AG04450 (cell line): ENCODE data around the gene DRC7. TPM values are rescaled to one million over a fixed set of nuclear protein-coding genes. Genes with fewer than 3 reads are reported as not detected.

Experiments
- CTCF ChIA-PET: fragments of 300-600, 350-600 bp; formaldehyde crosslinking; extraction: SDS; loops from one replicate; lab custom pipeline; 2022; ENCODE audit warnings: antibody characterized with exemption, inconsistent platforms; lab: Charles Lee
- POLR2A ChIA-PET: fragments of 350-600 bp; formaldehyde crosslinking; extraction: SDS; loops from one replicate; lab custom pipeline; 2021; ENCODE audit warnings: antibody characterized with exemption, inconsistent platforms; lab: Yijun Ruan, JAX
- DNase-seq: peaks from one replicate; pipeline ENCODE4 v3.0.0-alpha.2; 2011; ENCODE audit warnings: low read depth, low spot score
- H3K27ac ChIP-seq: one replicate; pipeline ENCODE4 v1.5.1; 2012; ENCODE audit warnings: low read depth, low read length, control low read depth
- H3K27me3 ChIP-seq: one replicate; pipeline ENCODE4 v1.6.0; 2012; ENCODE audit warnings: low read length; ENCODE audit not compliant: control insufficient read depth, insufficient read depth
- H3K4me3 ChIP-seq: 2 replicates; pipeline ENCODE4 v1.5.1; 2011; ENCODE audit warnings: mild to moderate bottlenecking, low read depth, low read length, control low read depth
- H3K9me3 ChIP-seq: 2 replicates; pipeline ENCODE4 v1.5.1; 2012; ENCODE audit warnings: low read length; ENCODE audit not compliant: control insufficient read depth, insufficient read depth
- CTCF ChIP-seq: IDR thresholded peaks from 2 replicates; pipeline ENCODE4 v1.5.1; 2011; ENCODE audit warnings: low read depth, low read length, control low read depth, inconsistent platforms
- polyA plus RNA-seq: library from polyadenylated mRNA; depleted of rRNA; stranded (reverse); fragments of >200 nt; gene quantifications from 2 replicates; pipeline ENCODE4 v1.2.3, GENCODE V29; 2011

DRC7 gene
- polyA plus RNA-seq, 1 experiment = not detected

GRCh38 chr16:57736419-57737351, 42.1 kb downstream of the DRC7 start:
- Histone ChIP-seq H3K27ac (peak overlapping the region; percentile 95), H3K9me3 (peaks cover 3% of the 10 kb centered on the region; the same call in 1 of the 2 replicates), H3K4me3 (peak overlapping the region; percentile 94), H3K27me3 (no peaks in the 10 kb centered on the region)
- DNase-seq = peak; percentile 71
- ChIA-PET POLR2A (interaction anchor here (0.7 to 1.3 kb wide), 6 partner anchors 12 to 393 kb away, joined by 3 to 5 read pairs (median 3); partner anchors contain the start of gene CFAP20), CTCF (interaction anchor here (0.9 to 2.9 kb wide), 8 partner anchors 20 to 275 kb away, joined by 3 to 17 read pairs (median 6); partner anchors contain the start of gene POLR2C)
- TF ChIP-seq CTCF = 0 out of 2 replicates have a peak, but pooled peaks have one; percentile 6

GRCh38 chr16:57738844-57739243, 44.2 kb downstream of the DRC7 start:
- ChIA-PET CTCF (no interaction called here), POLR2A (no interaction called here)
- H3K27me3 ChIP-seq = no peaks in the 10 kb centered on the region
- no peak overlapping the region for H3K4me3 ChIP-seq
- no peak overlapping the region for H3K27ac ChIP-seq
- no peak for DNase-seq
- no peak for TF ChIP-seq CTCF
- peaks cover 2% of the 10 kb centered on the region; the same call in 1 of the 2 replicates for H3K9me3 ChIP-seq

- no peak for DNase-seq
Observed at GRCh38 chr16:57739756-57740422, 45.3 kb downstream of the DRC7 start.

GRCh38 chr16:57740423-57741071, 45.9 kb downstream of the DRC7 start:
- CTCF ChIA-PET = interaction anchor here (1.5 kb wide), 1 partner anchor 17 kb away, joined by 4 read pairs; no protein-coding TSS in a partner anchor
- POLR2A ChIA-PET = no interaction called here
- Histone ChIP-seq H3K9me3 (no peaks in the 10 kb centered on the region), H3K4me3 (no peak overlapping the region), H3K27me3 (no peaks in the 10 kb centered on the region), H3K27ac (no peak overlapping the region)
- no peak for DNase-seq
- no peak for TF ChIP-seq CTCF

More at GRCh38 chr16:57739756-57740422, 45.3 kb downstream of the DRC7 start:
- ChIA-PET POLR2A (no interaction called here), CTCF (interaction anchor here (1.5 kb wide), 1 partner anchor 18 kb away, joined by 4 read pairs; no protein-coding TSS in a partner anchor)
- Histone ChIP-seq H3K27ac (no peak overlapping the region), H3K27me3 (no peaks in the 10 kb centered on the region), H3K4me3 (no peak overlapping the region), H3K9me3 (no peaks in the 10 kb centered on the region)
- TF ChIP-seq CTCF = no peak
